ENCODE data around the gene ALDH9A1.

The ALDH9A1 gene

GRCh38 chr1:165616987-165617546, 81.3 kb downstream of the ALDH9A1 start:
- no peak for DNase-seq

DNA sequence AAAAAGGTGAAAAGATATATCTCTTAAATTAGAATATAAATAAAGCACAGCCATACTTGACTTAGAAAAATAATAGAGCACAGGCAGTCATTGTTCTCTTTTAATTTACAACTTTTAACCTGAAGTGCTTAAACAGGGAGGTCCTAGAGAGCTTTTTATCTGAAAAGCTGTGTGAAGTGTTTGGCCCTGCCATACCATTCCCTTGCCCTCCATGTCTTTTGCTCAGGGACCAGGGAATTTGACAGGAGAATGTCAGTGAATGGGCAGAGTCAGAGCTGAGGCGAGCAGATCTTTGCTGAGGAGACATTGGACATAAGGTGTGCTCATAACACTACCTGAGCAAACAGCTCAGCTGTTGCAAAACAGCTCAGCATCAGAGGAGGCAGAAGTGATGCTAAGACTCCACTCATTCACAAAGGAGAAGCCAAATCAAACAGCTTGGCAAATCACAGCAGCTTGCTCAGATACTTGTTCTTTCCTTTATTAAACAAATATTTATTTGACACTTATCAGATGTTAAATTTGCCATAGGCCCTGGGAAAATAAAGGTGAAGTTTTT, 82.2 kb downstream of the ALDH9A1 start:
- DNase-seq = no peak
